Mesenchymal stem cell (in vitro differentiated cells and primary cell): ENCODE results near the gene FBXL17.

Source experiments
- DNase-seq: peaks from one replicate; pipeline ENCODE4 v3.0.0-alpha.2; 2013
- H2AFZ ChIP-seq: one replicate; pipeline ENCODE4 v1.6.1; 2013; ENCODE audit warnings: low read depth, mild to moderate bottlenecking, control low read depth, inconsistent platforms, low read length, moderate library complexity
- H2AK5ac ChIP-seq: 2 replicates; pipeline ENCODE4 v1.6.1; 2013; ENCODE audit warnings: low read length, moderate library complexity, mild to moderate bottlenecking, inconsistent platforms; ENCODE audit not compliant: severe bottlenecking
- H2BK120ac ChIP-seq: one replicate; pipeline ENCODE4 v1.6.1; 2013; ENCODE audit warnings: low read depth, mild to moderate bottlenecking, inconsistent platforms, low read length, moderate library complexity
- H2BK12ac ChIP-seq, 2 experiments: one replicate each; pipeline ENCODE4 v1.6.1; 2013; ENCODE audit warnings: inconsistent platforms in 2 of 2, low read length in 2 of 2, mild to moderate bottlenecking in 2 of 2, moderate library complexity in 2 of 2, control low read depth in 1 of 2
- H2BK15ac ChIP-seq: one replicate; pipeline ENCODE4 v1.6.1; 2013; ENCODE audit warnings: mild to moderate bottlenecking, low read depth, inconsistent platforms; ENCODE audit not compliant: poor library complexity, severe bottlenecking
- H2BK5ac ChIP-seq: 2 replicates; pipeline ENCODE4 v1.6.1; 2013; ENCODE audit warnings: low read depth, mild to moderate bottlenecking, low read length, control low read depth, inconsistent platforms; ENCODE audit not compliant: poor library complexity, severe bottlenecking
- H3K14ac ChIP-seq, 2 experiments: one replicate each; pipeline ENCODE4 v1.6.1; 2013; ENCODE audit warnings: inconsistent platforms in 2 of 2, low read length in 2 of 2, control low read depth in 1 of 2, mild to moderate bottlenecking in 1 of 2, moderate library complexity in 1 of 2
- H3K18ac ChIP-seq, 2 experiments: one replicate each; pipeline ENCODE4 v1.6.1; 2013; ENCODE audit warnings: inconsistent platforms in 2 of 2, low read length in 2 of 2, control low read depth in 1 of 2, low read depth in 1 of 2, mild to moderate bottlenecking in 1 of 2
- H3K23ac ChIP-seq, 2 experiments: one replicate each; pipeline ENCODE4 v1.6.1; 2013; ENCODE audit warnings: inconsistent platforms in 2 of 2, low read length in 2 of 2, mild to moderate bottlenecking in 2 of 2, moderate library complexity in 2 of 2, control low read depth in 1 of 2
- H3K27ac ChIP-seq: 2 replicates; pipeline ENCODE4 v1.5.1; 2013; ENCODE audit warnings: mild to moderate bottlenecking, moderate library complexity, low read length, control low read depth, inconsistent platforms; ENCODE audit not compliant: poor library complexity, severe bottlenecking
- H3K27me3 ChIP-seq, 2 experiments: 2 replicates each; pipeline versions ENCODE4 v1.6.1 to v1.7.0; 2013; ENCODE audit warnings: low read length in 2 of 2, mild to moderate bottlenecking in 2 of 2, moderate library complexity in 2 of 2, control low read depth in 1 of 2, inconsistent platforms in 1 of 2; ENCODE audit not compliant: control insufficient read depth in 1 of 2, insufficient read depth in 1 of 2
- H3K36me3 ChIP-seq, 2 experiments: 2 replicates each; pipeline versions ENCODE4 v1.6.1 to v1.7.0; 2013; ENCODE audit warnings: low read length in 2 of 2, control low read depth in 1 of 2, inconsistent platforms in 1 of 2, low read depth in 1 of 2, mild to moderate bottlenecking in 1 of 2; ENCODE audit not compliant: insufficient read depth in 2 of 2, control insufficient read depth in 1 of 2
- H3K4ac ChIP-seq, 2 experiments: one replicate each; pipeline ENCODE4 v1.6.1; 2013; ENCODE audit warnings: inconsistent platforms in 2 of 2, low read length in 2 of 2, mild to moderate bottlenecking in 2 of 2, moderate library complexity in 2 of 2, control low read depth in 1 of 2, low read depth in 1 of 2
- H3K4me1 ChIP-seq: 2 replicates; pipeline ENCODE4 v1.6.1; 2013; ENCODE audit warnings: low read depth, low read length, control low read depth; ENCODE audit not compliant: control insufficient read depth, insufficient read depth
- H3K4me2 ChIP-seq: 2 replicates; pipeline ENCODE4 v1.6.1; 2013; ENCODE audit warnings: low read length, mild to moderate bottlenecking, inconsistent platforms; ENCODE audit not compliant: poor library complexity, severe bottlenecking
- H3K4me3 ChIP-seq, 2 experiments: 2 replicates each; pipeline versions ENCODE4 v1.5.1 to v1.7.0; 2013; ENCODE audit warnings: low read length in 2 of 2, mild to moderate bottlenecking in 2 of 2, control low read depth in 1 of 2, low read depth in 1 of 2; ENCODE audit not compliant: insufficient read depth in 1 of 2
- H3K79me1 ChIP-seq: replicated peaks from 2 replicates; pipeline ENCODE4 v1.6.1; 2013; ENCODE audit warnings: mild to moderate bottlenecking, control low read depth, low read length, inconsistent platforms; ENCODE audit not compliant: poor library complexity, severe bottlenecking
- H3K9ac ChIP-seq: 2 replicates; pipeline ENCODE4 v1.7.0; 2013; ENCODE audit warnings: mild to moderate bottlenecking, low read length, moderate library complexity
- H3K9me3 ChIP-seq: 2 replicates; pipeline ENCODE4 v1.7.0; 2013; ENCODE audit warnings: mild to moderate bottlenecking, low read length; ENCODE audit not compliant: control insufficient read depth
- H4K8ac ChIP-seq: one replicate; pipeline ENCODE4 v1.6.1; 2013; ENCODE audit warnings: inconsistent platforms, mild to moderate bottlenecking, low read length, moderate library complexity
- H4K91ac ChIP-seq: one replicate; pipeline ENCODE4 v1.6.1; 2013; ENCODE audit warnings: mild to moderate bottlenecking, low read length, inconsistent platforms
- WGBS: methylation state at CpG from one replicate; pipeline ENCODE4 v1.1.7; 2013; ENCODE audit warnings: mixed read lengths; 5-methylcytosine and 5-hydroxymethylcytosine counted together

The FBXL17 gene

DNA sequence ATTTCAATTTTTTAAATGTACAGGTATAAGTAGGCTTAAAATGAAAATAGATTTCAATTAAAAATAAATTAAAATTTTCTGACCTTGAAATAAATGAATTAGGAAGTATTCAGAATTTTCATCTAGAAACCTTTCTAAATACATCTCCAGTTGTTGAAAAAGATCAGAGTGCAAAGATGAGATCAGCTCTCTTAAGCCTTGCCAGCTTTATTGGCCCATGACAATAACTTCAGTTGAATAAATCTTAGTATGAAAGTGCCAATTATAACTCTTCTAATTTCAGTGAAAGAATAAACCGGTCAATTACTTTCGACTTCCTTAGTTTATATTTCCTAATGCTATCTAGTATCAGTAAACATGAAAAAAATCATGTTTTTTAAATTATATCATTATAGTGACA, 117.4 kb downstream of the FBXL17 start:
- Histone ChIP-seq H3K4me2 (no peak overlapping the region), H3K79me1 (peaks cover 4% of the 10 kb centered on the region), H3K4ac (no peak overlapping the region), H4K8ac (no peak overlapping the region), H2BK12ac (no peak overlapping the region), H3K27me3 (no peaks in the 10 kb centered on the region), H3K27ac (no peak overlapping the region), H3K14ac (no peak overlapping the region), H3K9ac (no peak overlapping the region), H3K9me3 (no peaks in the 10 kb centered on the region), H3K4me3 (no peak overlapping the region), H3K4me1 (no peaks in the 10 kb centered on the region), H2BK120ac (no peak overlapping the region), H4K91ac (no peak overlapping the region), H3K36me3 (no peaks in the 10 kb centered on the region), H2BK5ac (no peak overlapping the region), H2AK5ac (no peak overlapping the region), H3K18ac (no peak overlapping the region), H2BK15ac (no peak overlapping the region), H2AFZ (no peak overlapping the region), H3K23ac (no peak overlapping the region)
- WGBS = no CpG with 5 or more reads among the region's 2 CpGs
- DNase-seq = no peak

DNA sequence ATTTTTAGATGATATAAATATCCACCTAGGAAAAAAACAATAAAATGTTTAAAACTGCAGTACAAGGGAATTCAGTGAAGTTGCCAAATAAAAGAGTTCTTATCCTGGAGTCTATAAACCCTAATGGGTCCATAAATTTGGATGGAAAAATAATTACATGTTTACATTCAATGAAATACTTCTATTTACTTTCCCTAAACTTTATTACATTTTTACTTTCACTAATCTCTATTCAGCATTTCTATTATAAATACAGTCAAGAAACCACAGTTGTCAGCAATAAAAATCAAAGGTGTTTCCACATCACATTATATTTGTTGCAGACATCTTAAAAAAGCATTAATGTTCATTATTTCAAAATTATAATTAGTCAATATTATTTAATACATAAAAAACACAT, 118.6 kb downstream of the FBXL17 start:
- H3K27me3 ChIP-seq = no peaks in the 10 kb centered on the region
- H3K18ac ChIP-seq = no peak overlapping the region
- no peak overlapping the region for H2BK15ac ChIP-seq
- H3K23ac ChIP-seq = no peak overlapping the region
- no peak overlapping the region for H2AK5ac ChIP-seq
- H3K4me3 ChIP-seq = no peak overlapping the region
- no peaks in the 10 kb centered on the region for H3K4me1 ChIP-seq
- no peak overlapping the region for H2BK5ac ChIP-seq
- no peak overlapping the region for H4K8ac ChIP-seq
- no peak for DNase-seq
- no peaks in the 10 kb centered on the region for H3K36me3 ChIP-seq
- peaks cover 4% of the 10 kb centered on the region for H3K79me1 ChIP-seq
- H3K9me3 ChIP-seq = no peaks in the 10 kb centered on the region
- no peak overlapping the region for H2AFZ ChIP-seq
- H3K14ac ChIP-seq = no peak overlapping the region
- no peak overlapping the region for H3K4ac ChIP-seq
- H2BK120ac ChIP-seq = no peak overlapping the region
- no peak overlapping the region for H2BK12ac ChIP-seq
- no peak overlapping the region for H4K91ac ChIP-seq
- no peak overlapping the region for H3K4me2 ChIP-seq
- no peak overlapping the region for H3K9ac ChIP-seq
- H3K27ac ChIP-seq = no peak overlapping the region

DNA sequence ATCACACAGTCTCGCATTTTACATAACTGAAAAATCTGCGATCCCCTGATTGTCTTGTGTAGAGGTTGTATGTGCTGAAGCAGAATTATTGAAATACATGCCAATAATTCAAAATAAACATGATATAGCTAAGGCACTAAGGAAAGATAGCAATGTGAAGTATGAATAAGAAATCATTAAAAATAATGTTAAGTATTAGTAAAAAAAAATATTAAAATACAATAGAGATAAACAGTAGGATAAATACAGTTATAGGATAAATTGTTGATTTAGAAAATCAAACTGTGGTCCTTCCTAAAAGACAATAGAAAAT, 121.1 kb downstream of the FBXL17 start:
- peak overlapping the region; percentile 61 for H3K9ac ChIP-seq
- DNase-seq = no peak
- no peak overlapping the region for H3K14ac ChIP-seq

DNA sequence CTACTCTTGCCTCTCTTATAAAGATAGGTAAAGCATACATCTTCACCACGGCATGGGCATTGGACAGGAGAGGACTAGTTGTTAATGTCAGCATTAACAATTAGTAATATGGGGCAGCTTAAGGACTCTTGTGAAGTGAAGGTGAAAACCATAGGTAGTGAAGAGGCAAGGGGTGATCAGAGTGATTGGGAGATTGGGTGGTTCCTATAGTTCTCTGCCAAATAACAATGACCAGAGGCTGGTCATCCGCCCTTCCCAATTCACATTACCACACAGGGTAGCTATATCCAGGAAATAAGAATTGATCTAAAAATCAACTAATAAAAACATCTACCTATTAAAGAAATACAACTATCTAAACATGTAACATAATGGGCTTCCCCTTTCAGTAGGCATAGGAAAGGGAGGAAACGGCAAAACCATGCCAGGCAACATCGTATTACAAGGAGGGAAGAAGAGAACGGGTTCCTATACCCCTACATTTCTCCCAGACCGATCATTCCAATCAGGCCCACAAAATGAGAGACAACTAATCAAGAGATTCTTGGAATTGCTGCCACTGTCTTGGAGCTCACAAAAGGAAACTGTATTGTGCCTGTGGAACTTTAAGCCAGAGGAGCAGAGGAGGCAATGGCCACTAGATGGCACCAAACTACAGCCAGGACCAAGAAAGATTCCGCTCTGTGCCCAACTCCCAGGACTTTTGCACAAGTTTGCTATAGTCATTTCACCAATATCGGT, 121.6 kb downstream of the FBXL17 start:
- no peak overlapping the region for H2BK5ac ChIP-seq
- no peak overlapping the region for H2BK120ac ChIP-seq
- H4K8ac ChIP-seq = no peak overlapping the region
- no peak overlapping the region for H3K18ac ChIP-seq
- H3K14ac ChIP-seq = no peak overlapping the region
- no peak overlapping the region for H2AFZ ChIP-seq
- H4K91ac ChIP-seq = no peak overlapping the region
- peak; percentile 81 for DNase-seq
- H2AK5ac ChIP-seq = peak overlapping the region; percentile 82
- H3K4me2 ChIP-seq = no peak overlapping the region
- peaks cover 4% of the 10 kb centered on the region for H3K79me1 ChIP-seq
- H3K23ac ChIP-seq = no peak overlapping the region
- H2BK12ac ChIP-seq = no peak overlapping the region
- H3K27me3 ChIP-seq = no peaks in the 10 kb centered on the region
- peak overlapping the region; percentile 61 for H3K9ac ChIP-seq
- 41% methylated on average over 2 of the region's 8 CpGs for WGBS
- no peaks in the 10 kb centered on the region for H3K4me1 ChIP-seq
- H3K36me3 ChIP-seq = no peaks in the 10 kb centered on the region
- no peak overlapping the region for H2BK15ac ChIP-seq
- H3K9me3 ChIP-seq = no peaks in the 10 kb centered on the region
- no peak overlapping the region for H3K4me3 ChIP-seq
- H3K4ac ChIP-seq = no peak overlapping the region
- H3K27ac ChIP-seq = no peak overlapping the region

More for the DNA sequence above, 121.1 kb downstream of the FBXL17 start:
- Histone ChIP-seq H3K4me1 (no peaks in the 10 kb centered on the region), H2BK120ac (no peak overlapping the region), H3K18ac (no peak overlapping the region), H3K23ac (no peak overlapping the region), H2BK5ac (no peak overlapping the region), H4K8ac (no peak overlapping the region), H3K4me3 (no peak overlapping the region), H2AFZ (no peak overlapping the region), H2AK5ac (no peak overlapping the region), H3K4me2 (no peak overlapping the region), H3K4ac (no peak overlapping the region), H3K36me3 (no peaks in the 10 kb centered on the region), H3K27ac (no peak overlapping the region), H2BK15ac (no peak overlapping the region), H3K9me3 (no peaks in the 10 kb centered on the region), H4K91ac (no peak overlapping the region), H3K79me1 (peaks cover 4% of the 10 kb centered on the region), H2BK12ac (no peak overlapping the region), H3K27me3 (no peaks in the 10 kb centered on the region)
- no CpG with 5 or more reads among the region's 2 CpGs for WGBS
